K562 (cell line): ENCODE results near the gene TRDMT1. TPM values are rescaled to one million over a fixed set of nuclear protein-coding genes. Genes with fewer than 3 reads are reported as not detected.

Source experiments
- ATAC-seq: fragments of 200-7000 bp; cut with Tn5 transposase; 3 replicates; pipeline ENCODE4 v1.9.1; 2020; ENCODE audit warnings: moderate library complexity
- BruUV-seq: library from RNA; stranded (reverse); fragments of 400-500 nt; replicated peaks from 2 replicates; lab custom pipeline; 2021; lab: Mats Ljungman, UMichigan
- CTCF ChIA-PET: fragments of 300-600 bp; formaldehyde crosslinking; extraction: SDS; loops from one replicate; lab custom pipeline; 2021; ENCODE audit warnings: low intra/inter-chr PET ratio; lab: Yijun Ruan, JAX
- POLR2A ChIA-PET: fragments of 300-600, 350-650 bp; sonication (Branson Sonifier 250); formaldehyde crosslinking; extraction: SDS; loops from one replicate; lab custom pipeline; 2021; ENCODE audit warnings: antibody characterized with exemption, inconsistent platforms; lab: Yijun Ruan, JAX
- DNase-seq, 4 experiments: peaks; one replicate each; pipeline versions ENCODE4 v3.0.0 to v3.0.0-alpha.2; 2011 to 2018; ENCODE audit warnings: low spot score in 3 of 4, mixed read lengths in 3 of 4; ENCODE audit errors: extremely low read depth in 1 of 4
- FAIRE-seq: peaks from 2 replicates; lab custom pipeline; 2011; peaks lifted over from hg19 to GRCh38; lab: Jason Lieb, UNC
- H2AFZ ChIP-seq: 2 replicates; pipeline ENCODE4 v1.6.0; 2011; ENCODE audit warnings: low read depth, low read length, control low read depth, inconsistent platforms
- H3K27ac ChIP-seq: fragments of 200-600 bp; 3 replicates; pipeline ENCODE4 v1.8.0; 2011; ENCODE audit warnings: low read depth, mild to moderate bottlenecking, control low read depth, inconsistent platforms, low read length, moderate library complexity, mixed read lengths; ENCODE audit errors: extremely low read depth
- H3K27me3 ChIP-seq, 2 experiments: fragments of 300-600 bp in 1 of 2; 2 replicates in 1 of 2; 3 replicates in 1 of 2; pipeline versions ENCODE4 v1.6.0 to v1.8.0; 2011; ENCODE audit warnings: inconsistent platforms in 2 of 2, low read length in 2 of 2, mild to moderate bottlenecking in 1 of 2, mixed read lengths in 1 of 2, moderate library complexity in 1 of 2; ENCODE audit not compliant: control insufficient read depth in 2 of 2, insufficient read depth in 2 of 2
- H3K36me3 ChIP-seq: fragments of 300-600 bp; 3 replicates; pipeline ENCODE4 v1.8.0; 2011; ENCODE audit warnings: mild to moderate bottlenecking, low read length, inconsistent platforms; ENCODE audit not compliant: control insufficient read depth, insufficient read depth
- H3K4me1 ChIP-seq, 2 experiments: fragments of 200-600 bp in 1 of 2; replicated peaks in 1 of 2; 2 replicates in 1 of 2; 3 replicates in 1 of 2; pipeline versions ENCODE4 v1.5.1 to v1.8.0; 2011; ENCODE audit warnings: inconsistent platforms in 2 of 2, low read length in 2 of 2, mild to moderate bottlenecking in 1 of 2, mixed read lengths in 1 of 2, moderate library complexity in 1 of 2; ENCODE audit not compliant: control insufficient read depth in 2 of 2, insufficient read depth in 2 of 2
- H3K4me2 ChIP-seq: 2 replicates; pipeline ENCODE4 v1.6.1; 2011; ENCODE audit warnings: low read length, control low read depth, inconsistent platforms, mixed read lengths; ENCODE audit not compliant: insufficient read depth
- H3K4me3 ChIP-seq: fragments of 200-600 bp; sonication (generic), shearing (Covaris generic); 2 replicates; pipeline ENCODE4 v1.5.1; 2016; ENCODE audit warnings: control low read depth, inconsistent platforms
- H3K79me2 ChIP-seq: fragments of 200-600 bp; 3 replicates; pipeline ENCODE4 v1.8.0; 2011; ENCODE audit warnings: low read length, inconsistent platforms; ENCODE audit not compliant: control insufficient read depth, insufficient read depth
- H3K9ac ChIP-seq, 2 experiments: 2 replicates each; pipeline versions ENCODE4 v1.6.0 to v1.6.1; 2011; ENCODE audit warnings: low read depth in 2 of 2, low read length in 2 of 2, control low read depth in 1 of 2, inconsistent platforms in 1 of 2, mild to moderate bottlenecking in 1 of 2, mixed read lengths in 1 of 2; ENCODE audit not compliant: insufficient read depth in 1 of 2
- H3K9me1 ChIP-seq: one replicate; pipeline ENCODE4 v1.6.0; 2011; ENCODE audit warnings: inconsistent platforms, mild to moderate bottlenecking, low read length, moderate library complexity; ENCODE audit not compliant: control insufficient read depth, insufficient read depth
- H3K9me3 ChIP-seq: replicated peaks from 2 replicates; pipeline ENCODE4 v1.5.1; 2011; ENCODE audit warnings: low read depth, low read length, inconsistent platforms; ENCODE audit not compliant: control insufficient read depth, insufficient read depth
- H4K20me1 ChIP-seq: replicated peaks from 2 replicates; pipeline ENCODE4 v1.6.1; 2011; ENCODE audit warnings: low read length, inconsistent platforms, mixed read lengths; ENCODE audit not compliant: control insufficient read depth, insufficient read depth
- CHD1 ChIP-seq: fragments of 200-600 bp; sonication (generic); IDR thresholded peaks from one replicate; pipeline ENCODE4 v1.6.1; 2012; ENCODE audit warnings: mild to moderate bottlenecking, moderate library complexity, low read length, inconsistent platforms
- DMBX1 ChIP-seq: fragments of 250-450 bp; sonication (Bioruptor Pico); IDR thresholded peaks from 2 replicates; pipeline ENCODE4 v1.8.0; 2022; ENCODE audit warnings: inconsistent platforms, mild to moderate bottlenecking, moderate library complexity, borderline replicate concordance
- ESRRA ChIP-seq: fragments of 450-650 bp; IDR thresholded peaks from 2 replicates; pipeline ENCODE4 v1.6.1; 2014; ENCODE audit warnings: low read depth, mild to moderate bottlenecking, moderate library complexity, borderline replicate concordance
- FOXA1 ChIP-seq: fragments of 450-650 bp; IDR thresholded peaks from 2 replicates; pipeline ENCODE4 v1.6.1; 2016; ENCODE audit warnings: mild to moderate bottlenecking, borderline replicate concordance
- HOXB6 ChIP-seq: fragments of 250-450 bp; sonication (Bioruptor Pico); IDR thresholded peaks from 2 replicates; pipeline ENCODE4 v1.5.1; 2022; ENCODE audit warnings: mild to moderate bottlenecking, borderline replicate concordance
- IFI16 ChIP-seq: fragments of 250-450 bp; sonication (Bioruptor Pico); IDR thresholded peaks from 2 replicates; pipeline ENCODE4 v2.1.2; 2022; ENCODE audit warnings: mild to moderate bottlenecking, inconsistent platforms
- KDM1A ChIP-seq, 2 experiments: fragments of 450-650 bp; IDR thresholded peaks; 2 replicates each; pipeline ENCODE4 v1.6.1; 2016; ENCODE audit warnings: mild to moderate bottlenecking in 2 of 2
- KHSRP ChIP-seq: fragments of 450-650 bp; IDR thresholded peaks from 2 replicates; pipeline ENCODE4 v1.6.1; 2017
- PRPF4 ChIP-seq: fragments of 200-400 bp; formaldehyde crosslinking; IDR thresholded peaks from one replicate; pipeline ENCODE4 v1.6.1; 2017; ENCODE audit warnings: low read length, low read depth, mild to moderate bottlenecking; ENCODE audit not compliant: insufficient read depth, poor library complexity, severe bottlenecking
- SMARCC2 ChIP-seq: fragments of 450-650 bp; IDR thresholded peaks from 2 replicates; pipeline ENCODE4 v1.6.1; 2017; ENCODE audit warnings: antibody characterized with exemption, moderate library complexity, mild to moderate bottlenecking, low read depth
- SP1 ChIP-seq: sonication (generic); formaldehyde crosslinking; IDR thresholded peaks from 2 replicates; pipeline ENCODE4 v1.8.1; 2022; ENCODE audit warnings: mild to moderate bottlenecking, missing genetic modification reagents
- YY1 ChIP-seq, 3 experiments: IDR thresholded peaks; 2 replicates each; pipeline ENCODE4 v1.6.1; 2011; ENCODE audit warnings: low read length in 2 of 3, mild to moderate bottlenecking in 2 of 3, moderate library complexity in 2 of 3, borderline replicate concordance in 1 of 3, control low read depth in 1 of 3, low read depth in 1 of 3; ENCODE audit not compliant: insufficient read depth in 3 of 3, insufficient replicate concordance in 2 of 3, control insufficient read depth in 1 of 3, insufficient read length in 1 of 3; ENCODE audit errors: extremely low read depth in 1 of 3
- ZNF146 ChIP-seq: IDR thresholded peaks from one replicate; pipeline ENCODE4 v1.6.1; 2018; ENCODE audit warnings: missing compliant biosample characterization; ENCODE audit not compliant: unreplicated experiment
- ZNF212 ChIP-seq: fragments of 450-650 bp; formaldehyde crosslinking; IDR thresholded peaks from 2 replicates; pipeline ENCODE4 v1.4.0; 2020; ENCODE audit warnings: mild to moderate bottlenecking
- ZNF239 ChIP-seq: fragments of 250-450 bp; sonication (Bioruptor Pico); IDR thresholded peaks from 2 replicates; pipeline ENCODE4 v1.4.0; 2020; ENCODE audit warnings: mild to moderate bottlenecking
- ZNF3 ChIP-seq: fragments of 250-450 bp; sonication (Bioruptor Pico); IDR thresholded peaks from 2 replicates; pipeline ENCODE4 v1.5.0; 2021; ENCODE audit warnings: mild to moderate bottlenecking, moderate library complexity
- ZNF507 ChIP-seq: conservative IDR thresholded peaks from 2 replicates; pipeline ENCODE4 v1.6.1; 2017; ENCODE audit warnings: missing genetic modification characterization, missing compliant biosample characterization
- ZNF785 ChIP-seq: fragments of 250-450 bp; sonication (Bioruptor Pico); IDR thresholded peaks from 2 replicates; pipeline ENCODE4 v1.4.0; 2020; ENCODE audit warnings: mild to moderate bottlenecking
- WGBS: fragments of 100-300 bp; shearing (Covaris generic); methylation state at CpG from one replicate; pipeline ENCODE4 v1.1.6; 2016; ENCODE audit warnings: low coverage, mixed read lengths; ENCODE audit not compliant: insufficient coverage; ENCODE audit errors: missing lambda C conversion rate; 5-methylcytosine and 5-hydroxymethylcytosine counted together
- in situ Hi-C: fragments of 300-500 bp; cut with MboI; formaldehyde crosslinking; loops from 4 replicates; pipeline ENCODE4 v1.15.0; 2018; ENCODE audit warnings: inconsistent platforms, mixed read lengths
- intact Hi-C: fragments of 100-400 bp; cut with micrococcal nuclease; formaldehyde crosslinking; loops from 2 replicates; pipeline ENCODE4 v1.14.2; 2022
- polyA plus RNA-seq, 8 experiments: library from polyadenylated mRNA; depleted of rRNA in 4 of 8; stranded (reverse) in 5 of 8; unstranded in 3 of 8; fragments of >200 nt; fragmentation: Nextera tagmentation in 2 of 8; fragmentation: Illumina TruSeq in 1 of 8; extraction: Ambion mirVana in 2 of 8; extraction: Trizol in 1 of 8; gene quantifications; 2 replicates each; pipeline versions ENCODE4 v1.2.1 to v1.2.3, GENCODE V29; 2011 to 2014; ENCODE audit warnings: inconsistent platforms in 1 of 8, missing spikeins in 1 of 8
- total RNA-seq, 7 experiments: library from RNA; depleted of rRNA in 6 of 7; stranded (reverse); fragments of >200 nt in 6 of 7; fragmentation: Illumina TruSeq in 2 of 7; extraction: Trizol in 2 of 7; gene quantifications; 2 replicates each; pipeline versions ENCODE4 v1.2.1 to v1.2.3, GENCODE V29; 2011 to 2021; ENCODE audit warnings: low replicate concordance in 1 of 7

The TRDMT1 gene
- total and polyA plus RNA-seq, 9 of the 15 experiments (the other 6 are each of a cell fraction or from before 2014, with no cell fraction given) = 5.4 to 12.6 (median 9.3) TPM

- TF ChIP-seq IFI16 (CRISPR knock-in tag) = no peak
- TF ChIP-seq PRPF4 = no peak
- TF ChIP-seq ESRRA = no peak
- no peak for TF ChIP-seq HOXB6
- no peak for TF ChIP-seq DMBX1 (CRISPR knock-in tag)
Measured at GRCh38 chr10:17134282-17134681, 67.2 kb downstream of the TRDMT1 start (continued).

DNA sequence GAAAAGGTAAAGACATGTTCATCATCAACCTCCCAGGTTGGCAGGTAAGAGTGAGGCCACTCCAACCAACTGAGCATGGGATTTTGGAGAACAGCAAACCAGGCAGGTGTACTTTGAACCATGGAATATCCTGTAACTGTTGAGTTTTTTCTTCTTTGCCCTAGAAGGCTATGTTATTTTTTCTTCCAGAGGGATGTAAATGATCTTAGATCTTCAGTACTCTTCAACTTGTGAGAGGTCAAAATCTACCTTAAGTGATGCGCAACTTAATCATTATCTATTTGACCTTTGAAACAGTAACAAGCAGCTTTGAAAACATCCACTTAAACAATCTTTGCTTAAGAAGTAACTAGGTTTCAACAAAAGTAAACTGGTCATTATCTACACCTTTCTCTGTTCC is 71.7 kb downstream of the TRDMT1 start, which contains the start of gene CUBN:
CUBN (minus strand) TSS at position 71 of the 400 bp plus-strand sequence; CDS start at position 25, 46 bp downstream.
- no peaks in the 10 kb centered on the region for H3K9me3 ChIP-seq
- H3K79me2 ChIP-seq = no peaks in the 10 kb centered on the region
- in situ Hi-C loops (no loop called here), intact Hi-C loops (no loop called here)
- ChIA-PET CTCF (no interaction called here), POLR2A (no interaction called here)
- H3K27me3 ChIP-seq = no peaks in the 10 kb centered on the region
- 70% methylated on average over 1 of the region's 1 CpG for WGBS
- no peak within 1 kb of the TSS for H3K9ac ChIP-seq
- ATAC-seq (no peak), FAIRE-seq (no peak), DNase-seq (no peak)
- BruUV-seq = no TSS peak
- no peak within 1 kb of the TSS for H3K4me3 ChIP-seq
- no peak within 1 kb of the TSS for H2AFZ ChIP-seq
- H3K36me3 ChIP-seq = no peaks in the 10 kb centered on the region
- TF ChIP-seq ZNF3 (CRISPR knock-in tag) (no peak), ZNF212 (CRISPR knock-in tag) (no peak), ZNF146 (no peak), ZNF507 (no peak), KHSRP (no peak), SMARCC2 (no peak), YY1 (IDR thresholded peaks at IDR 0.05; ENCODE audit: borderline replicate concordance in 1 of 3, control insufficient read depth in 1 of 3, extremely low read depth in 1 of 3, insufficient read depth in 3 of 3, insufficient read length in 1 of 3, insufficient replicate concordance in 2 of 3, low read depth in 1 of 3, low read length in 2 of 3) (no peak), ZNF785 (no peak), FOXA1 (no peak), CHD1 (no peak), SP1 (CRISPR knock-in tag) (no peak), ZNF239 (CRISPR knock-in tag) (no peak), KDM1A (IDR thresholded peaks at IDR 0.05) (no peak)
- no peaks in the 10 kb centered on the region for H3K4me1 ChIP-seq
- H3K4me2 ChIP-seq = no peak within 1 kb of the TSS
- H3K9me1 ChIP-seq = no peaks in the 10 kb centered on the region
- H4K20me1 ChIP-seq = no peaks in the 10 kb centered on the region
- no peak within 1 kb of the TSS for H3K27ac ChIP-seq
